ENCODE data around the gene CTIF.

CTIF gene

GRCh38 chr18:48597671-48598070, 58.8 kb downstream of the CTIF start:
- TF ChIP-seq CTCF (IDR thresholded peaks at IDR 0.05; ENCODE audit: low read depth, low read length, missing control alignments), result no peak
- no peak overlapping the region for H3K4me3 ChIP-seq (replicated peaks; ENCODE audit: low read depth, low read length)
- DNase-seq (ENCODE audit: extremely low read depth, low read depth), result no peak

DNA sequence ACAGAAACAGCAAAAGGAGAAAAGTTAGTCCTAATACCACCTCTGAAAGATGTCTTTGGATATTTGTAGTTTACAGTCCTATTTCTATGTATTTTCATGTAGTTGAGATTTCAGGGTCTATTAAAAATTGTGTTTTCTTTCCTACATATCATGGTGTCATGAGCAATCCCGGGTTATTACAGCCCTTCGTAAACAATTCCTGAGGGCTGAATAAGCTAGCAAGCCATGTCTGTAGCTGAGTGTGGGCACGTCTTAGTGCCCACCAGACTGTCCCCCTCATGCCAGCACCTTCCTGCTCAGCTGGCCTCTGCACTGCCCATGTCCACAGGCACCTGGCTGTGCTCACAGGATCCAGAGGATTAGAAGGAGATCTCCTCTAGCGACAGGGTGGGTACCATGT, 60.6 kb downstream of the CTIF start:
- H3K4me3 ChIP-seq (replicated peaks; ENCODE audit: low read depth, low read length), result no peak overlapping the region
- no peak for DNase-seq (ENCODE audit: extremely low read depth, low read depth)
- no peak for TF ChIP-seq CTCF (IDR thresholded peaks at IDR 0.05; ENCODE audit: low read depth, low read length, missing control alignments)

DNA sequence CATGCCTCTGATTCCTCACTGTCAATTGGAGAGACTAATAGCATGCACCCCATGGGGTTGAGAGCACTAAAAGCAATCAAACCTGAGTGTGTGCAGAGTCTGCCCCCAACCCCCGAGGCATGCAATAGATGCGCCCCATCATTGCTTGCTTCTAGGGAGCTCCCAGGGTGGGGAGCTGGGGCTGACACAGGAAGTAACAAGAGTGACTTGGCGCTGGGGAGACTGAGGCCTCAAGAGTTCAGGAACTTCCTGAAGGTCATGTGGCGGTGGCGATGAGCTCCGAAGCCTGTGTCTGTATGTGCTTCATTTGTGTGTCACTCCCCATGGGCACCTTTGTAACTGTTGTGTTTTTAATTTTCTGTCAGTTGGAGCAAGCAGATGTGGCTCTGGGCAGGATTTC, 61.2 kb downstream of the CTIF start:
- H3K4me3 ChIP-seq (replicated peaks; ENCODE audit: low read depth, low read length), result no peak overlapping the region
- no peak for TF ChIP-seq CTCF (IDR thresholded peaks at IDR 0.05; ENCODE audit: low read depth, low read length, missing control alignments)
- DNase-seq (ENCODE audit: extremely low read depth, low read depth), result no peak

- TF ChIP-seq CTCF (IDR thresholded peaks at IDR 0.05; ENCODE audit: low read depth, low read length, missing control alignments), result no peak
- no peak overlapping the region for H3K4me3 ChIP-seq (replicated peaks; ENCODE audit: low read depth, low read length)
- no peak for DNase-seq (ENCODE audit: extremely low read depth, low read depth)
Observed at GRCh38 chr18:48600456-48601090, 61.7 kb downstream of the CTIF start.

GRCh38 chr18:48601343-48601742, 62.5 kb downstream of the CTIF start:
- H3K4me3 ChIP-seq (replicated peaks; ENCODE audit: low read depth, low read length), result no peak overlapping the region
- TF ChIP-seq CTCF (IDR thresholded peaks at IDR 0.05; ENCODE audit: low read depth, low read length, missing control alignments), result no peak
- no peak for DNase-seq (ENCODE audit: extremely low read depth, low read depth)

DNA sequence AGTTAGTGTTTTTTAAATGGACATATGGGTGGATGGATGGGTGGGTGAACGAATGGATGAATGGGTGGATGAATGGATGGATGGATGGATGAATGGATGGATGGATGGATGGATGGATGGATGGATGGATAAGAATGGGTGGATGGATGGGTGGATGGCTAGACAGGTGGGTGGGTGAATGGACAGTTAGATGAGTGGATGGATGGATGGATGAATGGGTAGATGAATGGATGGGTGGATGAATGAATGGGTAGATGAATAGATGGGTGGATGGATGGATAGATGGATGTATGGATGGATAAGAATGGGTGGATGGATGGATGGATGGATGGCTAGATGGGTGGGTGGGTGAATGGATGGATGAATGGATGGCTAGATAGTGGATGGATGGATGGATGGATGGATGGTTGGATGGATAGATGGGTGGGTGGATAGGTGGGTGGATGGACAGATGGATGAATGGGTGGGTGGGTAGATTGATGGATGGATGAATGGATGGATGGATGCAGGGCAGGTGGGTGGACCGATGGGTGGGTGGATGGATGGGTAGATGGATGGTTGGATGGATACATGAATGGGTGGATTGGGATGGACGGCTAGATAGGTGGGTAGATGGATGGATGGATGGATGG, 64.0 kb downstream of the CTIF start:
- H3K4me3 ChIP-seq (replicated peaks; ENCODE audit: low read depth, low read length), result no peak overlapping the region
- no peak for DNase-seq (ENCODE audit: extremely low read depth, low read depth)
- no peak for TF ChIP-seq CTCF (IDR thresholded peaks at IDR 0.05; ENCODE audit: low read depth, low read length, missing control alignments)

Data from HFF-Myc (cell line).